ENCODE data around the gene TBC1D13. TPM values are rescaled to one million over a fixed set of nuclear protein-coding genes. Genes with fewer than 3 reads are reported as not detected.

TBC1D13 gene
- total RNA-seq, 1 experiment from 2014 or later = 21.6 TPM

- TF ChIP-seq AFF4 (CRISPR knock-in tag; IDR thresholded peaks at IDR 0.05; ENCODE audit: borderline replicate concordance) = no peak
- TF ChIP-seq CREB1 (CRISPR knock-in tag; IDR thresholded peaks at IDR 0.05) = no peak
- TF ChIP-seq NFE2L1 (CRISPR knock-in tag; IDR thresholded peaks at IDR 0.05) = peak; percentile 77; the same call in 1 of the 2 replicates
- 0 out of 2 replicates have a peak, but pooled peaks have one; percentile 40 for TF ChIP-seq ATF1 (CRISPR knock-in tag; IDR thresholded peaks at IDR 0.05)
- no peak for TF ChIP-seq IRF2 (CRISPR knock-in tag; IDR thresholded peaks at IDR 0.05; ENCODE audit: borderline replicate concordance, low read depth)
- TF ChIP-seq CTCF (IDR thresholded peaks at IDR 0.05) = no peak
- TF ChIP-seq ELF4 (CRISPR knock-in tag; IDR thresholded peaks at IDR 0.05; ENCODE audit: low read depth) = no peak
- TF ChIP-seq GTF2I (CRISPR knock-in tag; conservative IDR thresholded peaks at IDR 0.05) = no peak
- peak; percentile 88 for TF ChIP-seq FOXP1 (CRISPR knock-in tag; IDR thresholded peaks at IDR 0.05; ENCODE audit: borderline replicate concordance)
- TF ChIP-seq SOX15 (CRISPR knock-in tag; IDR thresholded peaks at IDR 0.05) = no peak
- no peak for TF ChIP-seq NR3C1 (CRISPR knock-in tag; conservative IDR thresholded peaks at IDR 0.05; ENCODE audit: low read depth)
- TF ChIP-seq, protein P1, sequence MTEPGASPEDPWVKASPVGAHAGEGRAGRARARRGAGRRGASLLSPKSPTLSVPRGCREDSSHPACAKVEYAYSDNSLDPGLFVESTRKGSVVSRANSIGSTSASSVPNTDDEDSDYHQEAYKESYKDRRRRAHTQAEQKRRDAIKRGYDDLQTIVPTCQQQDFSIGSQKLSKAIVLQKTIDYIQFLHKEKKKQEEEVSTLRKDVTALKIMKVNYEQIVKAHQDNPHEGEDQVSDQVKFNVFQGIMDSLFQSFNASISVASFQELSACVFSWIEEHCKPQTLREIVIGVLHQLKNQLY (CRISPR knock-in tag; IDR thresholded peaks at IDR 0.05) = no peak
- TF ChIP-seq, protein P2, sequence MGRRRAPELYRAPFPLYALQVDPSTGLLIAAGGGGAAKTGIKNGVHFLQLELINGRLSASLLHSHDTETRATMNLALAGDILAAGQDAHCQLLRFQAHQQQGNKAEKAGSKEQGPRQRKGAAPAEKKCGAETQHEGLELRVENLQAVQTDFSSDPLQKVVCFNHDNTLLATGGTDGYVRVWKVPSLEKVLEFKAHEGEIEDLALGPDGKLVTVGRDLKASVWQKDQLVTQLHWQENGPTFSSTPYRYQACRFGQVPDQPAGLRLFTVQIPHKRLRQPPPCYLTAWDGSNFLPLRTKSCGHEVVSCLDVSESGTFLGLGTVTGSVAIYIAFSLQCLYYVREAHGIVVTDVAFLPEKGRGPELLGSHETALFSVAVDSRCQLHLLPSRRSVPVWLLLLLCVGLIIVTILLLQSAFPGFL (CRISPR knock-in tag; IDR thresholded peaks at IDR 0.05; ENCODE audit: borderline replicate concordance) = no peak
- TF ChIP-seq, protein P3, sequence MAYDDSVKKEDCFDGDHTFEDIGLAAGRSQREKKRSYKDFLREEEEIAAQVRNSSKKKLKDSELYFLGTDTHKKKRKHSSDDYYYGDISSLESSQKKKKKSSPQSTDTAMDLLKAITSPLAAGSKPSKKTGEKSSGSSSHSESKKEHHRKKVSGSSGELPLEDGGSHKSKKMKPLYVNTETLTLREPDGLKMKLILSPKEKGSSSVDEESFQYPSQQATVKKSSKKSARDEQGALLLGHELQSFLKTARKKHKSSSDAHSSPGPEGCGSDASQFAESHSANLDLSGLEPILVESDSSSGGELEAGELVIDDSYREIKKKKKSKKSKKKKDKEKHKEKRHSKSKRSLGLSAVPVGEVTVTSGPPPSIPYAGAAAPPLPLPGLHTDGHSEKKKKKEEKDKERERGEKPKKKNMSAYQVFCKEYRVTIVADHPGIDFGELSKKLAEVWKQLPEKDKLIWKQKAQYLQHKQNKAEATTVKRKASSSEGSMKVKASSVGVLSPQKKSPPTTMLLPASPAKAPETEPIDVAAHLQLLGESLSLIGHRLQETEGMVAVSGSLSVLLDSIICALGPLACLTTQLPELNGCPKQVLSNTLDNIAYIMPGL (CRISPR knock-in tag; IDR thresholded peaks at IDR 0.05) = peak; percentile 69
- TF ChIP-seq ZNF512 (CRISPR knock-in tag; IDR thresholded peaks at IDR 0.05; ENCODE audit: borderline replicate concordance) = no peak
- TF ChIP-seq ZNF416 (CRISPR knock-in tag; IDR thresholded peaks at IDR 0.05) = peak; percentile 86; the same call in 1 of the 2 replicates
- peak; percentile 88 for TF ChIP-seq FOXK1 (CRISPR knock-in tag; IDR thresholded peaks at IDR 0.05)
- TF ChIP-seq, protein P4, sequence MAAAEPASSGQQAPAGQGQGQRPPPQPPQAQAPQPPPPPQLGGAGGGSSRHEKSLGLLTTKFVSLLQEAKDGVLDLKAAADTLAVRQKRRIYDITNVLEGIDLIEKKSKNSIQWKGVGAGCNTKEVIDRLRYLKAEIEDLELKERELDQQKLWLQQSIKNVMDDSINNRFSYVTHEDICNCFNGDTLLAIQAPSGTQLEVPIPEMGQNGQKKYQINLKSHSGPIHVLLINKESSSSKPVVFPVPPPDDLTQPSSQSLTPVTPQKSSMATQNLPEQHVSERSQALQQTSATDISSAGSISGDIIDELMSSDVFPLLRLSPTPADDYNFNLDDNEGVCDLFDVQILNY (CRISPR knock-in tag; IDR thresholded peaks at IDR 0.05) = peak; percentile 72; the same call in 1 of the 2 replicates
- no peak for TF ChIP-seq ZSCAN18 (CRISPR knock-in tag; IDR thresholded peaks at IDR 0.05)
- TF ChIP-seq, protein P5, sequence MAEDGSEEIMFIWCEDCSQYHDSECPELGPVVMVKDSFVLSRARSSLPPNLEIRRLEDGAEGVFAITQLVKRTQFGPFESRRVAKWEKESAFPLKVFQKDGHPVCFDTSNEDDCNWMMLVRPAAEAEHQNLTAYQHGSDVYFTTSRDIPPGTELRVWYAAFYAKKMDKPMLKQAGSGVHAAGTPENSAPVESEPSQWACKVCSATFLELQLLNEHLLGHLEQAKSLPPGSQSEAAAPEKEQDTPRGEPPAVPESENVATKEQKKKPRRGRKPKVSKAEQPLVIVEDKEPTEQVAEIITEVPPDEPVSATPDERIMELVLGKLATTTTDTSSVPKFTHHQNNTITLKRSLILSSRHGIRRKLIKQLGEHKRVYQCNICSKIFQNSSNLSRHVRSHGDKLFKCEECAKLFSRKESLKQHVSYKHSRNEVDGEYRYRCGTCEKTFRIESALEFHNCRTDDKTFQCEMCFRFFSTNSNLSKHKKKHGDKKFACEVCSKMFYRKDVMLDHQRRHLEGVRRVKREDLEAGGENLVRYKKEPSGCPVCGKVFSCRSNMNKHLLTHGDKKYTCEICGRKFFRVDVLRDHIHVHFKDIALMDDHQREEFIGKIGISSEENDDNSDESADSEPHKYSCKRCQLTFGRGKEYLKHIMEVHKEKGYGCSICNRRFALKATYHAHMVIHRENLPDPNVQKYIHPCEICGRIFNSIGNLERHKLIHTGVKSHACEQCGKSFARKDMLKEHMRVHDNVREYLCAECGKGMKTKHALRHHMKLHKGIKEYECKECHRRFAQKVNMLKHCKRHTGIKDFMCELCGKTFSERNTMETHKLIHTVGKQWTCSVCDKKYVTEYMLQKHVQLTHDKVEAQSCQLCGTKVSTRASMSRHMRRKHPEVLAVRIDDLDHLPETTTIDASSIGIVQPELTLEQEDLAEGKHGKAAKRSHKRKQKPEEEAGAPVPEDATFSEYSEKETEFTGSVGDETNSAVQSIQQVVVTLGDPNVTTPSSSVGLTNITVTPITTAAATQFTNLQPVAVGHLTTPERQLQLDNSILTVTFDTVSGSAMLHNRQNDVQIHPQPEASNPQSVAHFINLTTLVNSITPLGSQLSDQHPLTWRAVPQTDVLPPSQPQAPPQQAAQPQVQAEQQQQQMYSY (CRISPR knock-in tag; IDR thresholded peaks at IDR 0.05) = peak; percentile 32; the same call in 1 of the 2 replicates
These were observed 42.6 kb downstream of the TBC1D13 start, which contains the start of gene SPOUT1 (continued) for GRCh38 chr9:128829477-128830251.

Data from WTC11 (cell line).